ENCODE measurements around the gene ERMP1.

DNA sequence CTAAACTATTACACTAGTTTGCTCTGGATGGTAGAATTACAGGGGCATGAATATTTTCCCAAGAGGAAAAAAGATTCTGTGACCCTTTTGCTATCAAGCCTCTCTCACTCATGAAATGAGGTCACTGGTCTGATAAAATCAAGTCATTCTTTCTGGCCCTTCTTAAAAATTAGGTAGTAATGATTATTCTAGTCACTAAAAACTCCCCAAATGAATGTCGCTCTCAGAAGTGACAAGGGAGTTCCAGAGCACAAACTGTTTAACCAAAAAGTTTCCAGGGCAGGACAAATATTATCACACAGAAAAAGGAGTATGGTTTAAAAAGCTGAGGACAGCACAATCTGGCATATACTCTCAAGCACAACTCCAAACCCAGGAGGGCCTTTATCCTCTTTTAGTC lies 12.5 kb downstream of the ERMP1 start:
- TF ChIP-seq, protein P1, sequence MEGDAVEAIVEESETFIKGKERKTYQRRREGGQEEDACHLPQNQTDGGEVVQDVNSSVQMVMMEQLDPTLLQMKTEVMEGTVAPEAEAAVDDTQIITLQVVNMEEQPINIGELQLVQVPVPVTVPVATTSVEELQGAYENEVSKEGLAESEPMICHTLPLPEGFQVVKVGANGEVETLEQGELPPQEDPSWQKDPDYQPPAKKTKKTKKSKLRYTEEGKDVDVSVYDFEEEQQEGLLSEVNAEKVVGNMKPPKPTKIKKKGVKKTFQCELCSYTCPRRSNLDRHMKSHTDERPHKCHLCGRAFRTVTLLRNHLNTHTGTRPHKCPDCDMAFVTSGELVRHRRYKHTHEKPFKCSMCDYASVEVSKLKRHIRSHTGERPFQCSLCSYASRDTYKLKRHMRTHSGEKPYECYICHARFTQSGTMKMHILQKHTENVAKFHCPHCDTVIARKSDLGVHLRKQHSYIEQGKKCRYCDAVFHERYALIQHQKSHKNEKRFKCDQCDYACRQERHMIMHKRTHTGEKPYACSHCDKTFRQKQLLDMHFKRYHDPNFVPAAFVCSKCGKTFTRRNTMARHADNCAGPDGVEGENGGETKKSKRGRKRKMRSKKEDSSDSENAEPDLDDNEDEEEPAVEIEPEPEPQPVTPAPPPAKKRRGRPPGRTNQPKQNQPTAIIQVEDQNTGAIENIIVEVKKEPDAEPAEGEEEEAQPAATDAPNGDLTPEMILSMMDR (conservative IDR thresholded peaks at IDR 0.05), result no peak
- TF ChIP-seq ZFX (IDR thresholded peaks at IDR 0.05), result no peak
